H1 (cell line): Measurements from ENCODE around the gene DNMT3L. TPM values are rescaled to one million over a fixed set of nuclear protein-coding genes. Genes with fewer than 3 reads are reported as not detected.

Experiments used
- BRCA1 ChIP-seq: IDR thresholded peaks from 2 replicates; pipeline ENCODE4 v1.6.1; 2012; ENCODE audit warnings: low read depth, low read length, improper control_type of control experiment
- CHD7 ChIP-seq: fragments of 300-600 bp; sonication (generic); IDR thresholded peaks from 2 replicates; pipeline ENCODE4 v1.7.1; 2012; ENCODE audit warnings: low read length, moderate library complexity, mild to moderate bottlenecking, inconsistent platforms; ENCODE audit not compliant: insufficient replicate concordance
- POLR2AphosphoS5 ChIP-seq: IDR thresholded peaks from 2 replicates; pipeline ENCODE4 v1.6.1; 2011; ENCODE audit warnings: low read depth, low read length
- SP1 ChIP-seq: IDR thresholded peaks from 2 replicates; pipeline ENCODE4 v1.6.1; 2011; ENCODE audit warnings: low read depth, low read length
- polyA plus RNA-seq, 7 experiments: library from polyadenylated mRNA; depleted of rRNA in 3 of 7; stranded (reverse) in 5 of 7; unstranded in 2 of 7; fragments of >200 nt in 5 of 7; fragments of 200-250 nt in 2 of 7; gene quantifications; 1 replicate in 5 of 7; 2 replicates in 1 of 7; 4 replicates in 1 of 7; pipeline versions ENCODE4 v1.2.1 to v1.2.3, GENCODE V29; 2011 to 2013; ENCODE audit warnings: missing spikeins in 2 of 7, mixed read lengths in 2 of 7
- total RNA-seq: library from RNA; stranded (reverse); fragmentation: NEBNext Ultra II Directional; extraction: Animal tissue kit (Norgen Biotek cat#: 25700); gene quantifications from 2 replicates; pipeline ENCODE4 v1.2.1, GENCODE V29; 2021

The DNMT3L gene
- total and polyA plus RNA-seq, 2 of the 8 experiments (the other 6 are each of a cell fraction or from before 2014, with no cell fraction given): 0.06 TPM; not detected in 1

DNA sequence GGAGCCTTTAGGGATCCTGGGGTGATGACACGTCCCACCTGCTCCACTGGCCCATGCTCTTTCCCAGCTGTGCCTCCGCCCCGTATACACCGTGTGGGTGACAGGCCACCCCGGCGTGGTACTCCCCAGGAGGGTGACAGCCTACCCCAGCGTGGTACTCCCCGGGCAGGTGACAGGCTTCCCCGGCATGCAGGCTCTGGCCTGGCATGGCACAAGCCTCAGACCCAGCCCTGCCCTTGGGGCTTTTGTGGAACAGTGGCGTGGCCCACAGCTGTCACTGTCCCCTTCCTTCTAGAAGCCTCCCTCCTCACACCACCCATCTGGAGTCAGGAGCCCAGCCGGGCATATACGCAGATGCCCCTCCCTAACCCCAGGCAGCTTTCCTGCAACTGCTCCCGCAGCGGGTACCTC, 33.5 kb upstream of the DNMT3L start (continued):
- TF ChIP-seq CHD7 (no peak), SP1 (no peak), POLR2AphosphoS5 (no peak), BRCA1 (no peak)
